Activated T-cell treated with anti-CD3 and anti-CD28 coated beads, Interleukin-2, amount 50 U/mL, for 4 hours (primary cell): ENCODE results near the gene ZEB1. TPM values are rescaled to one million over a fixed set of nuclear protein-coding genes. Genes with fewer than 3 reads are reported as not detected.

ENCODE experiments used
- ATAC-seq, 2 donors: fragments of 200-7000 bp; cut with Tn5 transposase; one replicate each; pipeline ENCODE4 v1.10.0; 2021
- DNase-seq: peaks from one replicate; pipeline ENCODE4 v3.0.0-alpha.2; 2020
- H3K27me3 Mint-ChIP-seq: one replicate; pipeline ENCODE4 v1.8.0; 2021; ENCODE audit warnings: low read depth, mixed read lengths
- H3K36me3 Mint-ChIP-seq: one replicate; pipeline ENCODE4 v1.8.0; 2022; ENCODE audit warnings: mixed read lengths; ENCODE audit not compliant: insufficient read depth
- H3K4me1 Mint-ChIP-seq: one replicate; pipeline ENCODE4 v1.8.0; 2021; ENCODE audit warnings: low read depth, mixed read lengths
- H3K4me3 Mint-ChIP-seq: one replicate; pipeline ENCODE4 v1.8.0; 2021; ENCODE audit warnings: mild to moderate bottlenecking, moderate library complexity, mixed read lengths
- H3K9me3 Mint-ChIP-seq: one replicate; pipeline ENCODE4 v1.8.0; 2021; ENCODE audit warnings: mixed read lengths
- total RNA-seq, 3 donors: library from RNA; stranded (reverse); gene quantifications; one replicate each; pipeline ENCODE4 v1.2.1, GENCODE V29; 2021

Gene ZEB1
- total RNA-seq, 3 donors from 2014 or later, result 31.6 to 32.9 (median 32.1) TPM

DNA sequence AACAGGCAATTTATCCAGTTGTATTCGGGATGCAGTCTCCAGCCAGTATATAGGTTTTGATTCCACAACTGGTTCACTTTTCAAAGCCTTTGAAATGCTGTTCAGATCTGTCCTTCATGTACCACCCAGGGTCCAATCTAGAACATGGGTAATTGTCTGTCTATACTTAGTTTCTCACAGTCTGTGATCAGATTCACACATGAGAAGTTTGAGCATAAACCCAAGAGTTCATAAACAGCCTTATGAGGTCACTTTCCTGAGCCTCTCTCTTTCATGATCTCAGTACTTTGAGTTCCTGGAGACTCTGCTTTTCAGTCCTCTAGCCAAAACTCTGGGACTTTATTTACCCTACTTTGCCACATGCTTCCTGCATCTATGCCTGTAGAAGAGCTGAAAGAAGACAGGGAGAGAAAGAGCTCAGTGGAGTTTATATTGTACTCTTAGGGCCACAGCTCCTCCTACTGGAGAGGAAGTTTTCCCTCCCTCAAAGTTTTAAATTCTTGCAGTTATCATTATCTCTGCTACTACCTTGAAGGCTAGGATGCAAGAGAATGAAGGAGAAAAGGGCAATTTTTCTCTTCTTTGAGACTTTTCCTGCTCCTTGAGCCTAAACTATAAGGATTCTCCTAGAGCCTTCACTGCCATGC is 172.0 kb downstream of the ZEB1 start:
- H3K36me3 Mint-ChIP-seq, result peaks cover 13% of the 10 kb centered on the region
- no peaks in the 10 kb centered on the region for H3K4me1 Mint-ChIP-seq
- DNase-seq (no peak), ATAC-seq (peak in 1 of 2 donors; percentile 55)
- no peaks in the 10 kb centered on the region for H3K27me3 Mint-ChIP-seq
- peaks cover 23% of the 10 kb centered on the region for H3K9me3 Mint-ChIP-seq
- no peak overlapping the region for H3K4me3 Mint-ChIP-seq

DNA sequence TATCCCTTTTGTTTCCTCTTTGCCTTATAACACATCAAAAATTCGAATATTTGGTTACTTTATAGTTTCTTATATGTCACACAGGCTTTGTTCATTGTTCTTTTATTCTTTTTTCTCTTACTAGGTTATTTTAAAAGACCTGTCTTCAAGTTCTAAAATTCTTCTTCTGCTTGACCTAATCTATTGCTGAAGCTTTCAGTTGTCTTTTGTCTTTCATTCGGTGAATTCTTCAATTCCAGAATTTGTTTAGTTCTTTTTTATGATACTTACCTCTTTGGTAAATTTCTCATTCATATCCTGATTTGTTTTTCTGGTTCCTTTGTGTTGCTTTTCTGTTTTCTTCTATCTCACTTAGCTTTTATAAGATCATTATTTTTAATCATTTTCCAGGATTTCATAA is 188.4 kb downstream of the ZEB1 start:
- no peak for DNase-seq
- Mint-ChIP-seq H3K4me1 (peaks cover 6% of the 10 kb centered on the region), H3K36me3 (peaks cover 63% of the 10 kb centered on the region), H3K9me3 (peaks cover 47% of the 10 kb centered on the region), H3K27me3 (no peaks in the 10 kb centered on the region), H3K4me3 (no peak overlapping the region)
- ATAC-seq, result no peak

DNA sequence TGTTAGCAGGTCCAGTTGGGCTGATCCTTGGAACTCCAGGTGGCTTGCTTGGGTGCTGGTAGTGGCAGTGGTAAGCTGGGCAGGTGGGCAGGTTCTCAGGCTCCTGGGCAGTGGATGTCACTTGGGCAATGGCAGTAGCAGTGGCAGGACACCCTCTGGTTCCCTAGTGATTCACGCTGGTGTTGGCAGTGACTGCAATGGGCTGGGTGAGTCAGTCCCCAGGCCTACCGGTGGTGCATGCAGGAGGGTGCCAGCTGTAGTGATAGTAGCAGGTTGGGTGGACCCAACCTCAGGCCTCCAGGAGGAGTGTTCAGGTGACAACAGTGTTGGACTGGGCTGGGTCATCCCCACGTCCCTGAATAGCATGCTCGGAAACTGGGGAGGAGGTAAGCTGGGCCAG is 189.2 kb downstream of the ZEB1 start:
- Mint-ChIP-seq H3K9me3 (peaks cover 47% of the 10 kb centered on the region), H3K36me3 (peaks cover 61% of the 10 kb centered on the region), H3K4me3 (no peak overlapping the region), H3K27me3 (no peaks in the 10 kb centered on the region), H3K4me1 (peaks cover 6% of the 10 kb centered on the region)
- DNase-seq (no peak), ATAC-seq (no peak)

DNA sequence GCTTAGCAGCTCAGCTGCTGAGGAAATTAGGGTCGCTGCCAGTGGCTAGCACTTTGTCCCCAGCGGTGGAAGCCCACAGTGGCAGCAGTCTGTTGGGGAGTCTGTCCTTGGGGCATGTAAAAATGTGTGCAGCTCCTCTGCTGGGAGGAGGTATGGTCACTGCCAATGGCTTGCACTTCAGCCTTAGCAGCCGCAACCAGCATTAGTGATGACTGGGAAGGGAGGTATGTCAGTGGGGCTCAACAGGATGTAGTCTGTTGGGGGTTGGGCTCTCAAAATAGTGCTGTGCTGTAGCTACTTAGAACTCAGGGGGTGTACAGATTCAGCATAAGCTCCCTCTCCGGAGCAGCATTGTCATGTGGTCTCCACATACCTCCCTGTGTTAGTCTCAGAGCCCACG is 189.9 kb downstream of the ZEB1 start:
- Mint-ChIP-seq H3K4me3 (no peak overlapping the region), H3K27me3 (no peaks in the 10 kb centered on the region), H3K4me1 (peaks cover 6% of the 10 kb centered on the region), H3K36me3 (peaks cover 55% of the 10 kb centered on the region), H3K9me3 (peaks cover 41% of the 10 kb centered on the region)
- DNase-seq (no peak), ATAC-seq (no peak)

DNA sequence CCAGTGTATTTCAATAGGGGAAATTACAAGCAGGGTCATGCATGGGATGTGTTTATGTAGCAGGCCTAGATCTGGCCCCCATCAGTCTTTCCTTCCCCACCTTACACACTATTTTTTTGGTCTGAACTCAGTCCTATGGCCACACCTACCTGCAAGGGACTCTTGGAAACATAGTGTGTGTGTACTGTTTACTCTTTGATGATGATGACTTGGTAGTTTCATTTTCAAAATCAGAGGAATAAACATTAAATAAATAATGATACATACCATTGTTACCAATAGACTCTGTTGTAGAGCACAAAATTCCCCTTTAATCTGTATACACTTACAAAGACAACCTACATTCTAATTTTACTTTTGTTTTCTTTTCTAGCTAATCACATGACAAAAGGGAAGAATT is 191.0 kb downstream of the ZEB1 start:
- H3K27me3 Mint-ChIP-seq, result no peaks in the 10 kb centered on the region
- H3K36me3 Mint-ChIP-seq, result peaks cover 51% of the 10 kb centered on the region
- no peak overlapping the region for H3K4me3 Mint-ChIP-seq
- peaks cover 6% of the 10 kb centered on the region for H3K4me1 Mint-ChIP-seq
- DNase-seq (no peak), ATAC-seq (no peak)
- H3K9me3 Mint-ChIP-seq, result peaks cover 30% of the 10 kb centered on the region

DNA sequence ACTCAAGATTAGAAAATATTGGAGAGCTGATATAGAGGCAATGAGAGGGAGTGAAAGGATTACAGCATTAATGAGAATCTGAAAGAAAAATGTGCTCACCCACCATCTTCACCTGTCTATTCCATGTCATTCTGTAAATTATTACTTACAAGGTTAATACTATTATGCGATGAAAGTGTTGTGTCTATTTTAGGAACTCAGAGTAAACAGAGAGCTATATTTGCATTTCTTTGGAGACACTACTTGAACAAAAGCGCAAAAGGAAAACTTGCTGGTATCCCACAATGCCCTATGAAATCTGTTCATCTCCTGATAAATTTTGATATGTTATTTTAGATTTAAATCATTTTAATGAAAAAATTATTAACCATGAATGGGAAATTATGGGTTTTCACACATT is 196.1 kb downstream of the ZEB1 start:
- ATAC-seq, result no peak
- Mint-ChIP-seq H3K4me1 (peaks cover 13% of the 10 kb centered on the region), H3K36me3 (peaks cover 27% of the 10 kb centered on the region), H3K27me3 (no peaks in the 10 kb centered on the region), H3K4me3 (no peak overlapping the region), H3K9me3 (no peaks in the 10 kb centered on the region)
- no peak for DNase-seq

DNA sequence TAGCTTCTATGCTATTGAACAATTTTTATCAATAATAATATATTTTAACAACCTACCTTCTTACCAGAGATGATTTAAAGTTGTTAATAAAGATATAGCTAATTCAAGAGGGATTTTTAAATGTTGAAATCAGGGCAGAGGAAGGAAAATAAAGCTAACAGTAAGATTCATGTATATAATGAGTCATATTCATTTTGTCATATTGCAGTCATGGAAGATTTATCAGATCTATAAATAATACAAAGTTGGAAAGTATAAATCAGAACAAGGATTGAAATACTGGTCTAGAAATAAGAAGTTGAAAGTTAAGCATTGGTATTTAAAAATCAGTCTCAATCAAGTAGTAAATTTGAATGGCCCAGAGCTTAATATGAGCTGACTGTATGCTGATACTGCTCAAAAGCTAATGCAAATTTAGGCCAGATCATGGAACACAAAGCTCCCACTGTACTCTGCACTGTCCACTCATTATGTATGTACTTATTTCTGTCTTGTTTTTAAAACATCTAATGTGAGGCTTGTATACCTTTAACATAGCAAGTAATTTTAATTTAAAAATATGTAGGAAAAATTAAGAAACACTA is 196.9 kb downstream of the ZEB1 start:
- H3K4me1 Mint-ChIP-seq, result peaks cover 12% of the 10 kb centered on the region

DNA sequence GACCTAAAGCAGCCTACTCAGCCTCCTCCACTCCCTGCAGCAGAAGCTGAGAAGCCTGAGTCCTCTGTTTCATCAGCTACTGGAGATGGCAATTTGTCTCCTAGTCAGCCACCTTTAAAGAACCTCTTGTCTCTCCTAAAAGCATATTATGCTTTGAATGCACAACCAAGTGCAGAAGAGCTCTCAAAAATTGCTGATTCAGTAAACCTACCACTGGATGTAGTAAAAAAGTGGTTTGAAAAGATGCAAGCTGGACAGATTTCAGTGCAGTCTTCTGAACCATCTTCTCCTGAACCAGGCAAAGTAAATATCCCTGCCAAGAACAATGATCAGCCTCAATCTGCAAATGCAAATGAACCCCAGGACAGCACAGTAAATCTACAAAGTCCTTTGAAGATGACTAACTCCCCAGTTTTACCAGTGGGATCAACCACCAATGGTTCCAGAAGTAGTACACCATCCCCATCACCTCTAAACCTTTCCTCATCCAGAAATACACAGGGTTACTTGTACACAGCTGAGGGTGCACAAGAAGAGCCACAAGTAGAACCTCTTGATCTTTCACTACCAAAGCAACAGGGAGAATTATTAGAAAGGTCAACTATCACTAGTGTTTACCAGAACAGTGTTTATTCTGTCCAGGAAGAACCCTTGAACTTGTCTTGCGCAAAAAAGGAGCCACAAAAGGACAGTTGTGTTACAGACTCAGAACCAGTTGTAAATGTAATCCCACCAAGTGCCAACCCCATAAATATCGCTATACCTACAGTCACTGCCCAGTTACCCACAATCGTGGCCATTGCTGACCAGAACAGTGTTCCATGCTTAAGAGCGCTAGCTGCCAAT is 202.2 kb downstream of the ZEB1 start:
- Mint-ChIP-seq H3K9me3 (no peaks in the 10 kb centered on the region), H3K4me1 (peaks cover 6% of the 10 kb centered on the region), H3K36me3 (peaks cover 42% of the 10 kb centered on the region), H3K4me3 (no peak overlapping the region), H3K27me3 (no peaks in the 10 kb centered on the region)
- DNase-seq (no peak), ATAC-seq (no peak)

More for the DNA sequence above, 196.9 kb downstream of the ZEB1 start:
- Mint-ChIP-seq H3K27me3 (no peaks in the 10 kb centered on the region), H3K36me3 (peaks cover 29% of the 10 kb centered on the region), H3K9me3 (no peaks in the 10 kb centered on the region), H3K4me3 (no peak overlapping the region)
- DNase-seq (no peak), ATAC-seq (no peak)

DNA sequence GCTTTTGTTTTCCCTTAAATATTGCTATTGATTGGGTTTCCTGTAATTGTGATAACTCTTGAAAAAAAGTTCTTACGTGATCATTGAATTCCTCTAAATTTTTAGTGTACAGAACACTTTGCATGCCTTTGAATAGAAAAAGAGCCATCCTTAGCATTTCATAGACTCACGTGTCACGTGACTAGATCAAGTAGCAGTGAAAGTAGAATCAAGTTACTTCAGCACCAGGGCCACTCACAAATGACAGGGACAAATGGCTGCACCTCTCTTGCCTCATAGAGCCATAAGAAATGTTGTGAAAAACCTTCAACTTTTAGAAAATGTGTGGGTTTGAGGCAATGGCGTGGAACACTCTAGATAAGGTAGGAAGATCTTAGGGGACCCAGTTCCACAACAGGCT is 203.8 kb downstream of the ZEB1 start:
- peaks cover 47% of the 10 kb centered on the region for H3K36me3 Mint-ChIP-seq
- peaks cover 4% of the 10 kb centered on the region for H3K4me1 Mint-ChIP-seq
- no peak for DNase-seq
- ATAC-seq, result no peak
- H3K4me3 Mint-ChIP-seq, result no peak overlapping the region
- no peaks in the 10 kb centered on the region for H3K27me3 Mint-ChIP-seq
- no peaks in the 10 kb centered on the region for H3K9me3 Mint-ChIP-seq

DNA sequence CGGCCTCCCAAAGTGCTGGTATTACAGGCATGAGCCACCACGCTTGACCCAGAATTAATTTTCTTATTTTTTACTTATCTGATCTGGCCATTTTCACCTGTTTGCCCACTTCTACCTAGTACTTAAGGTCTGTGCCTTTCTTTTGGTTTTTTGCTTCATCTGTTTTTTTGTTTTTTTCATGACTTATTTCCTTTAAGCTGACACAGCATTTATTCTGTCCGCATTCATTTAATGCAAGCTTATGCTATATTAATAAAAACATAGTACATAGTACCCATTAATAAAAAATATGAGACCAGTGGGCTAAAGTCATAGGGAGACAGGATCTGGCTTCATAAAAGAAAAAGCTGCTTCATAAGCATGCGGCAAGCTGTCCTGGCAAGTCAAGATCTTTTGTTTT is 205.4 kb downstream of the ZEB1 start:
- H3K9me3 Mint-ChIP-seq, result no peaks in the 10 kb centered on the region
- H3K27me3 Mint-ChIP-seq, result no peaks in the 10 kb centered on the region
- ATAC-seq (no peak), DNase-seq (no peak)
- H3K4me3 Mint-ChIP-seq, result no peak overlapping the region
- peaks cover 4% of the 10 kb centered on the region for H3K4me1 Mint-ChIP-seq
- peaks cover 47% of the 10 kb centered on the region for H3K36me3 Mint-ChIP-seq

DNA sequence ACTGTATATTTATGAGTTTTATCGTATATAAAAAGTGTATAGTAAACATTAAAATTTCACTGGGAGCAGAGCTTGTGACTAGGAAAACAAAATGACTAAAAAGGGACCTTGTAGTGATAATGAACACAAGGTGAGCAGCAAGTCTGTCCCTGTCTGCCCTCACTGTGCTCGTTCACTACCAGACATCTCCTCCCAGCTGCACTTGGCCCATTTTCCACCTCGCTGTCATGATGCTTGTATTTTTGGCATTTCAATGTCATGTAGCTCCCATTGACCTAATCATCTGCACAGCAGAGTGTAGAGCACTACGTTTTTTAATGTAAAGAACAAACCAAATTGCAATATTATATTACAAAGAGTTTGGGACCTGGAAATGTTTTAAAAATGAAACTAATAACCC is 207.2 kb downstream of the ZEB1 start:
- peaks cover 39% of the 10 kb centered on the region for H3K36me3 Mint-ChIP-seq
- H3K27me3 Mint-ChIP-seq, result no peaks in the 10 kb centered on the region
- H3K4me1 Mint-ChIP-seq, result peaks cover 4% of the 10 kb centered on the region
- no peak for DNase-seq
- no peak for ATAC-seq
- no peaks in the 10 kb centered on the region for H3K9me3 Mint-ChIP-seq
- no peak overlapping the region for H3K4me3 Mint-ChIP-seq

DNA sequence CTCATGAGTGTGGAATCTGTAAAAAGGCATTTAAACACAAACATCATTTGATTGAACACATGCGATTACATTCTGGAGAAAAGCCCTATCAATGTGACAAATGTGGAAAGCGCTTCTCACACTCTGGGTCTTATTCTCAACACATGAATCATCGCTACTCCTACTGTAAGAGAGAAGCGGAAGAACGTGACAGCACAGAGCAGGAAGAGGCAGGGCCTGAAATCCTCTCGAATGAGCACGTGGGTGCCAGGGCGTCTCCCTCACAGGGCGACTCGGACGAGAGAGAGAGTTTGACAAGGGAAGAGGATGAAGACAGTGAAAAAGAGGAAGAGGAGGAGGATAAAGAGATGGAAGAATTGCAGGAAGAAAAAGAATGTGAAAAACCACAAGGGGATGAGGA is 207.7 kb downstream of the ZEB1 start:
- no peak for ATAC-seq
- Mint-ChIP-seq H3K4me3 (no peak overlapping the region), H3K9me3 (no peaks in the 10 kb centered on the region), H3K4me1 (peaks cover 4% of the 10 kb centered on the region), H3K27me3 (no peaks in the 10 kb centered on the region), H3K36me3 (peaks cover 34% of the 10 kb centered on the region)
- no peak for DNase-seq

DNA sequence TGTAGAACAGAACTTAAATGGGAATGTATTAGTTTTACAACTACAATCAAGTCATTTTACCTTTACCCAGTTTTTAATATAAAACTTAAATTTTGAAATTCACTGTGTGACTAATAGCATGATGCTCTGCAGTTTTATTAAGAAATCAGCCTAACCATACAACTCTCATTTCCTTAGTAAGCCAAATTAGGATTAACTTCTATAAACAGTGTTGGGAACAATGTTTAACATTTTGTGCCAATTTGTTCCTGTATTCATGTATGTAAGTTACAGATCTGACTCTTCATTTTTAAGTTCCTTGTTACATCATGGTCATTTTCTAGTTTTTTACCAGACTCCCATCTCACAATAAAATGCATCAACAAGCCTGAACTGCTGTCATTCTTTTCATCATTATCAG is 209.8 kb downstream of the ZEB1 start:
- DNase-seq (no peak), ATAC-seq (no peak)
- Mint-ChIP-seq H3K27me3 (no peaks in the 10 kb centered on the region), H3K4me1 (peaks cover 4% of the 10 kb centered on the region), H3K9me3 (peaks cover 3% of the 10 kb centered on the region), H3K36me3 (peaks cover 26% of the 10 kb centered on the region), H3K4me3 (no peak overlapping the region)

DNA sequence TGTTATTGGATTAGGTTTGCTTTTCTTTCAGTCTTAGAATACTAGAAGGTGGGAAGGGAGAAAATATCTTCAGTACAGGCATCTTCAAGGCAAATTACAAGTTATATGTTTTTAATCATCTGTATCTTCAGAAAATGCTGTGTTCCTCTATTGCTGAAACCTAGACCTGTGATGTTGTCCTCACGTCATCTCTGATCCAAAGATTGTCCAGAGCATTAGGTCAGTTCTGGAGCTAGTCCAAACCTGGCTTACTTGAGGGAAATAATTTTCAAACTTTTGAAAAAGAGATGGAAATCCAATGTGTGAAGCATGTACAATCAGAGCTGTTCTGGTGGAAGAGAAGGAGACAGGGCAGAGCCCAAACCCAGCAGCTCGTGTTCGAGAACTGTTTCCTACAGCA is 217.3 kb downstream of the ZEB1 start:
- no peaks in the 10 kb centered on the region for H3K4me1 Mint-ChIP-seq
- H3K36me3 Mint-ChIP-seq, result no peaks in the 10 kb centered on the region
- DNase-seq (no peak), ATAC-seq (no peak)
- H3K27me3 Mint-ChIP-seq, result no peaks in the 10 kb centered on the region
- peaks cover 6% of the 10 kb centered on the region for H3K9me3 Mint-ChIP-seq
- no peak overlapping the region for H3K4me3 Mint-ChIP-seq

DNA sequence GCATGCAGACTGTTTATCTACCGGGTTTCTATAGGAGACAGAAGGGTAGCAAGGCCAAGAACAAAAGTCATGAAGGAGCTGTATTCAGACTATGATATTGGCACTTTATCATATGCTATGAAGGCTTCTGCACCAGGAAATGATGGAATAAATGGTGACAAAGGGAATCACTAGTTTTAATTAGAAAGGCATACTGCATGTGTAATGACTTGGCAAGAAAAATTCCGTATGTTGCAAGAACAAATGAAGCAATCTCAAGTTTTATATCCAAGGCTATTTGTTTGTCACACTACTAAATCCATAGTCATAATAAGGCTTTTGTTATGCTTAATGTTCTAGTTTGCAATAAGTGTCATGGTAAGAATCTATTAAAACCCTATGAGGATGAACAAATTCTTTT is 230.9 kb downstream of the ZEB1 start:
- no peaks in the 10 kb centered on the region for H3K9me3 Mint-ChIP-seq
- no peak overlapping the region for H3K4me3 Mint-ChIP-seq
- H3K4me1 Mint-ChIP-seq, result no peaks in the 10 kb centered on the region
- peaks cover 2% of the 10 kb centered on the region for H3K27me3 Mint-ChIP-seq
- ATAC-seq, result no peak
- no peaks in the 10 kb centered on the region for H3K36me3 Mint-ChIP-seq
- no peak for DNase-seq
